PC-3 (cell line): Measurements from ENCODE around the gene TENM4. TPM values are rescaled to one million over a fixed set of nuclear protein-coding genes. Genes with fewer than 3 reads are reported as not detected.

Experiments used
- ATAC-seq: fragments of 200-7000 bp; cut with Tn5 transposase; 2 replicates; pipeline ENCODE4 v1.9.1; 2020; ENCODE audit warnings: mild to moderate bottlenecking, moderate library complexity
- BruUV-seq: library from RNA; stranded (reverse); fragments of 400-500 nt; replicated peaks from 2 replicates; lab custom pipeline; 2021; lab: Mats Ljungman, UMichigan
- CTCF ChIA-PET: fragments of 300-600 bp; sonication (Branson Sonifier 250); formaldehyde crosslinking; loops from one replicate; lab custom pipeline; 2022; ENCODE audit warnings: antibody characterized with exemption; lab: Charles Lee
- POLR2A ChIA-PET: fragments of 300-600 bp; sonication (Branson Sonifier 250); formaldehyde crosslinking; loops from one replicate; lab custom pipeline; 2022; ENCODE audit warnings: antibody characterized with exemption; ENCODE audit not compliant: unreplicated experiment; lab: Charles Lee
- DNase-seq: peaks from one replicate; pipeline ENCODE4 v3.0.0-alpha.2; 2015
- H2AFZ ChIP-seq: fragments of 300-600 bp; sonication (generic); 2 replicates; pipeline ENCODE4 v1.6.0; 2016; ENCODE audit warnings: antibody characterized with exemption, low read length
- H3F3A ChIP-seq: fragments of 300-600 bp; sonication (generic); one replicate; pipeline ENCODE4 v1.6.0; 2017; ENCODE audit warnings: antibody characterized with exemption, low read length, control low read depth, mild to moderate bottlenecking; ENCODE audit not compliant: unreplicated experiment
- H3K27ac ChIP-seq: fragments of 300-600 bp; sonication (generic); 2 replicates; pipeline ENCODE4 v1.5.1; 2016; ENCODE audit warnings: mild to moderate bottlenecking, low read length
- H3K27me3 ChIP-seq: fragments of 300-600 bp; sonication (generic); 2 replicates; pipeline ENCODE4 v1.6.1; 2016; ENCODE audit warnings: low read length, mixed read lengths
- H3K36me3 ChIP-seq: fragments of 300-600 bp; sonication (generic); 2 replicates; pipeline ENCODE4 v1.6.1; 2016; ENCODE audit warnings: low read depth, mixed run types, low read length, mixed read lengths
- H3K4me1 ChIP-seq: fragments of 300-600 bp; sonication (generic); 2 replicates; pipeline ENCODE4 v1.5.1; 2016; ENCODE audit warnings: low read length; ENCODE audit not compliant: insufficient read depth
- H3K4me2 ChIP-seq: fragments of 300-600 bp; sonication (generic); 2 replicates; pipeline ENCODE4 v1.6.0; 2016; ENCODE audit warnings: low read length
- H3K4me3 ChIP-seq: fragments of 300-600 bp; sonication (generic); 2 replicates; pipeline ENCODE4 v1.5.1; 2016; ENCODE audit warnings: mild to moderate bottlenecking, low read length, mixed read lengths
- H3K79me2 ChIP-seq: fragments of 300-600 bp; sonication (generic); 2 replicates; pipeline ENCODE4 v1.6.1; 2017; ENCODE audit warnings: low read length, mixed read lengths
- H3K9ac ChIP-seq: fragments of 300-600 bp; sonication (generic); 2 replicates; pipeline ENCODE4 v1.6.0; 2016; ENCODE audit warnings: mild to moderate bottlenecking, low read length
- H3K9me2 ChIP-seq: fragments of 300-600 bp; sonication (generic); replicated peaks from 2 replicates; pipeline ENCODE4 v1.6.1; 2016; ENCODE audit warnings: mixed run types, low read length, mixed read lengths
- H3K9me3 ChIP-seq: fragments of 300-600 bp; sonication (generic); 2 replicates; pipeline ENCODE4 v1.6.1; 2016; ENCODE audit warnings: low read length, mixed read lengths
- H4K20me1 ChIP-seq: fragments of 300-600 bp; sonication (generic); 2 replicates; pipeline ENCODE4 v1.6.1; 2016; ENCODE audit warnings: low read length, mixed read lengths
- CTCF ChIP-seq: fragments of 300-600 bp; sonication (generic); conservative IDR thresholded peaks from 2 replicates; pipeline ENCODE4 v1.5.1; 2017; ENCODE audit warnings: antibody characterized with exemption, low read depth, mild to moderate bottlenecking, low read length
- EZH2 ChIP-seq: fragments of 300-600 bp; sonication (generic); IDR thresholded peaks from one replicate; pipeline ENCODE4 v1.6.1; 2017; ENCODE audit warnings: antibody characterized with exemption, mild to moderate bottlenecking, low read length; ENCODE audit not compliant: unreplicated experiment
- EZH2phosphoT487 ChIP-seq: fragments of 300-600 bp; sonication (generic); IDR thresholded peaks from 2 replicates; pipeline ENCODE4 v1.6.1; 2018; ENCODE audit warnings: mild to moderate bottlenecking, antibody characterized with exemption, low read length, borderline replicate concordance
- intact Hi-C: fragments of 100-400 bp; cut with micrococcal nuclease; formaldehyde crosslinking; loops from 2 replicates; pipeline ENCODE4 v1.9.0; 2023
- total RNA-seq: library from RNA; depleted of rRNA; stranded (reverse); fragments of >200 nt; gene quantifications from 2 replicates; pipeline ENCODE4 v1.2.3, GENCODE V29; 2014

Gene TENM4
- total RNA-seq, 1 experiment from 2014 or later: 19.7 TPM

- no peaks in the 10 kb centered on the region for H3K27me3 ChIP-seq
- no peak overlapping the region for H3K4me2 ChIP-seq
- H2AFZ ChIP-seq: no peak overlapping the region
- no peaks in the 10 kb centered on the region for H3K4me1 ChIP-seq
- no peak overlapping the region for H3K9ac ChIP-seq
- no peak for ATAC-seq
- H3F3A ChIP-seq: no peaks in the 10 kb centered on the region
- no peaks in the 10 kb centered on the region for H3K9me3 ChIP-seq
- H3K36me3 ChIP-seq: no peaks in the 10 kb centered on the region
- H3K79me2 ChIP-seq: no peaks in the 10 kb centered on the region
- no TSS peak for BruUV-seq
- DNase-seq: no peak
- POLR2A ChIA-PET: no interaction called here
- H3K27ac ChIP-seq: no peak overlapping the region
- TF ChIP-seq EZH2: no peak
- TF ChIP-seq EZH2phosphoT487: no peak
- no peak for TF ChIP-seq CTCF
- no peak overlapping the region for H3K4me3 ChIP-seq
- intact Hi-C loops: no loop called here
- no peaks in the 10 kb centered on the region for H3K9me2 ChIP-seq
- H4K20me1 ChIP-seq: no peaks in the 10 kb centered on the region
- CTCF ChIA-PET: no interaction called here
Observed at GRCh38 chr11:79080551-79080950, 360.3 kb downstream of the TENM4 start.

GRCh38 chr11:79078999-79079398 lies 361.8 kb downstream of the TENM4 start:
- Histone ChIP-seq H3K9ac (no peak overlapping the region), H3K27ac (no peak overlapping the region), H3K4me3 (no peak overlapping the region), H3K4me2 (no peak overlapping the region), H4K20me1 (no peaks in the 10 kb centered on the region), H3K36me3 (no peaks in the 10 kb centered on the region), H3K27me3 (no peaks in the 10 kb centered on the region), H3K79me2 (no peaks in the 10 kb centered on the region), H2AFZ (no peak overlapping the region), H3K9me2 (no peaks in the 10 kb centered on the region), H3K9me3 (no peaks in the 10 kb centered on the region), H3F3A (no peaks in the 10 kb centered on the region), H3K4me1 (no peaks in the 10 kb centered on the region)
- ChIA-PET POLR2A (no interaction called here), CTCF (no interaction called here)
- DNase-seq (no peak), ATAC-seq (no peak)
- intact Hi-C loops: loop anchor here (5.0 kb wide), 1 partner anchor 277 kb away; no protein-coding TSS in a partner anchor
- BruUV-seq: no TSS peak
- TF ChIP-seq CTCF: no peak
- TF ChIP-seq EZH2: no peak
- no peak for TF ChIP-seq EZH2phosphoT487

GRCh38 chr11:79078456-79078855 lies 362.4 kb downstream of the TENM4 start:
- no TSS peak for BruUV-seq
- no peaks in the 10 kb centered on the region for H3K27me3 ChIP-seq
- H3K4me2 ChIP-seq: no peak overlapping the region
- intact Hi-C loops: loop anchor here (5.0 kb wide), 1 partner anchor 276 kb away; no protein-coding TSS in a partner anchor
- ChIA-PET CTCF (no interaction called here), POLR2A (no interaction called here)
- H3F3A ChIP-seq: no peaks in the 10 kb centered on the region
- no peaks in the 10 kb centered on the region for H3K79me2 ChIP-seq
- H3K9me2 ChIP-seq: no peaks in the 10 kb centered on the region
- no peak overlapping the region for H3K4me3 ChIP-seq
- no peaks in the 10 kb centered on the region for H4K20me1 ChIP-seq
- no peak for DNase-seq
- H2AFZ ChIP-seq: no peak overlapping the region
- H3K9me3 ChIP-seq: no peaks in the 10 kb centered on the region
- H3K27ac ChIP-seq: no peak overlapping the region
- TF ChIP-seq EZH2 (no peak), EZH2phosphoT487 (no peak), CTCF (no peak)
- no peaks in the 10 kb centered on the region for H3K4me1 ChIP-seq
- H3K36me3 ChIP-seq: no peaks in the 10 kb centered on the region
- no peak overlapping the region for H3K9ac ChIP-seq
- ATAC-seq: no peak
